Measurements from ENCODE around the gene GLIS1. TPM values are rescaled to one million over a fixed set of nuclear protein-coding genes. Genes with fewer than 3 reads are reported as not detected.

Gene GLIS1
- total and polyA plus RNA-seq, 3 experiments from 2014 or later: 0.18 TPM; not detected in 2

DNA sequence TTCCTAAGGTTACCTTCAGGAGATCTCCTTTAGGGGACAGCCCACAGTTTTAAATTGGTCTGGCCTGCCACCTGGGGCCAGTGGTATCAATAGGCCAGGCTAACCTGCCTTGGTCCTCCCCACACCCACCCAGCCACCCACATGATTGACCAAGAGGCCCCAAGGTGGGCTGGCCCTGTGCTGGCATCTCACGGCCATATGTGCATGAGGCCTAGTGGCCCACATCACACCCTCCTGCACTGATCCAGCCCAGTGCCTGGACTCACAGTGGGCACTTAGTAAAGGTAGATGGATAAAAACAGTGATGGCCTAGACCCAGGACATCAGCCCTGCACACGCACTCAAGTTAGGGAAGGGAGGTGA is 197.7 kb downstream of the GLIS1 start:
- H3K9me3 ChIP-seq (ENCODE audit: low read length): no peaks in the 10 kb centered on the region
- no peak overlapping the region for H3K27ac ChIP-seq (ENCODE audit: low read depth, low read length)
- H3K4me3 ChIP-seq (ENCODE audit: low read length): no peak overlapping the region
- ChIA-PET POLR2A (no interaction called here), CTCF (no interaction called here)
- no peaks in the 10 kb centered on the region for H3K9me3 Mint-ChIP-seq
- H3K4me1 Mint-ChIP-seq: no peaks in the 10 kb centered on the region
- H3K27me3 Mint-ChIP-seq: peaks cover 0 to 2% of the 10 kb centered on the region in 2 donors
- no peaks in the 10 kb centered on the region for H3K36me3 Mint-ChIP-seq
- H3K27me3 ChIP-seq (ENCODE audit: insufficient read depth, low read length, poor library complexity, severe bottlenecking): no peaks in the 10 kb centered on the region
- peak overlapping the region in 1 of 8 donors; percentile 10 for H3K27ac Mint-ChIP-seq
- DNase-seq: peak in 1 of 5 donors; percentile 32
- H3K4me1 ChIP-seq (ENCODE audit: insufficient read depth, low read length): no peaks in the 10 kb centered on the region
- H3K36me3 ChIP-seq (ENCODE audit: insufficient read depth, low read length): no peaks in the 10 kb centered on the region
- H3K4me3 Mint-ChIP-seq: no peak overlapping the region

DNA sequence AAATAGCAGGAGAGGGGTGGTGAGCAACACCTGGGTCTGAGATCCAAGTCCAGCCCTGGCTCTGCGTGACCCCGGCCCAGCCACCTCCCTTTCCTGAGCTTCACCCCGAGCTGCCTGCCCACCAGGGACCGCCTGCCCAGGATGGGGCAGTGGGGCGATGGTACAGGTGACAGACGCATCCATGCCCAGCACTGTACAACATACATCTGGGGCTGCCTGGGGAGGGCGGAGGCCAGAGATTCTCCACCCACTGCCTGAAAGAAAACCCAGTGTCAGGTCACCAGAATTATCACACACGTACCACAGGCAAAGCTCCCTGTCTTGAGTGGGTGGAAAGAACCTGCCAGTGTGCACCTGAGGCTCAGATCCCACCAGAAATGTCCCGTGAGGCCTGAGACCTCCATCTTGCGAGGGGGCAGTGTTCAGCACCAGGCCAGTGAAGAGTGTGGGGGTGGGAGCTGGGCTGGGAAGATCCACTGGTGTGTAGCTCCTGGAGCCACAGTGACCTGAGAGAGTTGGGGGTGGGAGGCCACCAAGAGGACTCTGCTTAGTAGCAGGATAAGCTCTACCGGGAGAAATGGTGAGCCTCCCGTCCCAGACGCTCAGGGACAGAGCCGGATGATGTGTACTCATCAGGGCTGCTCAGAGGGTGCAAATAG is 198.2 kb downstream of the GLIS1 start:
- Histone ChIP-seq H3K27me3 (ENCODE audit: insufficient read depth, low read length, poor library complexity, severe bottlenecking) (no peaks in the 10 kb centered on the region), H3K9me3 (ENCODE audit: low read length) (no peaks in the 10 kb centered on the region), H3K27ac (ENCODE audit: low read depth, low read length) (no peak overlapping the region), H3K4me3 (ENCODE audit: low read length) (no peak overlapping the region), H3K36me3 (ENCODE audit: insufficient read depth, low read length) (no peaks in the 10 kb centered on the region), H3K4me1 (ENCODE audit: insufficient read depth, low read length) (no peaks in the 10 kb centered on the region)
- H3K4me3 Mint-ChIP-seq: no peak overlapping the region
- H3K27me3 Mint-ChIP-seq: peaks cover 0 to 2% of the 10 kb centered on the region in 2 donors
- no peak overlapping the region for H3K27ac Mint-ChIP-seq
- CTCF ChIA-PET: no interaction called here
- no peaks in the 10 kb centered on the region for H3K36me3 Mint-ChIP-seq
- H3K4me1 Mint-ChIP-seq: no peaks in the 10 kb centered on the region
- POLR2A ChIA-PET: no interaction called here
- no peak for DNase-seq
- H3K9me3 Mint-ChIP-seq: no peaks in the 10 kb centered on the region

DNA sequence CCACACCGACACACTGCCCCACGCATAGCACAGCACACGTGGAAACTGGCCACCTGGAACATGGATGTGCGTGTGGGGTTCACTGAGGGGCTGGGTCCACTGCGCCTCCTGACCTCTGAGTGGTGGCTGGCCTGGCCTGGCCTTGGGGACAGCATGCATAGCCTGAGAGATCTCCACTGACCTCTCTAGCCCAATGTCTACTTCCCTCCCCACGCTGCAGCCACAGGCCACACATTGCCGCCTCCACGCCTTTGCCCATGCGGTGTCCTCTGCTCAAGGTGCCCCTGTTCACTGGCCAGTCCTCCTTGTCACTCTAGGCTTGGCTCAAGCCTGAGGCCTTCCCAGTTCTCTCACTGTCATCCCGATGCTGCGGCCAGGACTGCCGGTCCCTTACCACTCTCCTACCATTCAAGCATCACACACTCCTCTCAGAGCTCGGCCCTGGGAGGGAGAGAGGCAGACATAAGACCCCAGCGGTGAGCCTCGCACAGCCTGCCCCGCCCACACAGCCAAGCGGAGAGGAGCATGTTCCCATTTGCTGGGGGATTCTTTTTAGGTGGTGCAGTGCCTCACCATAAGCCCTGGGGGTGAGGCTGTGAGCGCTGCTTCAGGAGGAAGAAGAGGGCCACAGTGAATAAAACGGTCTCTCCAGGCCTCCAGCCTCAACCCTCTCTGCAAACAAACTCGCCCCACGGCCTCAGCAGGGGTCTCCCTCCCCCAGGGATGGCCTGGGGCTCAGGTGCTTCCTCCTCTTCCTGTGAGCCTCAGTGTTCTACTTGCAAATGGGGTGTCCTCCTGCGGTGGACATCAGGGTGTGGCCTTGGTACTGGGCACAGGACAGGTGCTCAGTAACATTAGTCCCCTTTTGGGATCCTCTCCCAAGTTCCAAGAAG is 199.0 kb downstream of the GLIS1 start:
- no peaks in the 10 kb centered on the region for H3K4me1 Mint-ChIP-seq
- H3K27ac Mint-ChIP-seq: peak overlapping the region in 1 of 8 donors; percentile 84
- ChIA-PET POLR2A (no interaction called here), CTCF (no interaction called here)
- no peak for DNase-seq
- H3K27ac ChIP-seq (ENCODE audit: low read depth, low read length): no peak overlapping the region
- H3K36me3 ChIP-seq (ENCODE audit: insufficient read depth, low read length): no peaks in the 10 kb centered on the region
- no peaks in the 10 kb centered on the region for H3K4me1 ChIP-seq (ENCODE audit: insufficient read depth, low read length)
- no peak overlapping the region for H3K4me3 ChIP-seq (ENCODE audit: low read length)
- H3K27me3 Mint-ChIP-seq: peaks cover 0 to 2% of the 10 kb centered on the region in 2 donors
- no peaks in the 10 kb centered on the region for H3K36me3 Mint-ChIP-seq
- no peak overlapping the region for H3K4me3 Mint-ChIP-seq
- no peaks in the 10 kb centered on the region for H3K9me3 ChIP-seq (ENCODE audit: low read length)
- no peaks in the 10 kb centered on the region for H3K27me3 ChIP-seq (ENCODE audit: insufficient read depth, low read length, poor library complexity, severe bottlenecking)
- no peaks in the 10 kb centered on the region for H3K9me3 Mint-ChIP-seq

DNA sequence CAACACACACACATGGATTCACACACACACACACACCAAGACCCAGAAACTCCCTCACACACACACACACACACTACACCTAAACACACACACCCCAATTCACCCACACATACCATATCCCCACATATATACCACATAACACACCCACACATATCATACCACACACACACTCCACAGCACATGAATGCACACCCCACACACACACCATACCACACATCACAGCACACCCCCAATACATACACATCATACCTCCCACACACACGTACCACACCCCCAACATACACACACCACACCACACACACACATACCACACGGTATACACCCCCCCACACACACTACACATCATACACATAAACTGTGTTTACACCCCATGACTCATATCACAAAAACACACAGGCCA is 199.7 kb downstream of the GLIS1 start:
- no peaks in the 10 kb centered on the region for H3K36me3 Mint-ChIP-seq
- no peak for DNase-seq
- H3K27me3 ChIP-seq (ENCODE audit: insufficient read depth, low read length, poor library complexity, severe bottlenecking): no peaks in the 10 kb centered on the region
- POLR2A ChIA-PET: no interaction called here
- H3K9me3 ChIP-seq (ENCODE audit: low read length): no peaks in the 10 kb centered on the region
- H3K4me1 Mint-ChIP-seq: no peaks in the 10 kb centered on the region
- H3K27ac Mint-ChIP-seq: peak overlapping the region in 2 of 8 donors; percentile 0 to 20
- H3K27me3 Mint-ChIP-seq: peaks cover 0 to 2% of the 10 kb centered on the region in 2 donors
- H3K4me1 ChIP-seq (ENCODE audit: insufficient read depth, low read length): no peaks in the 10 kb centered on the region
- no peaks in the 10 kb centered on the region for H3K9me3 Mint-ChIP-seq
- H3K4me3 ChIP-seq (ENCODE audit: low read length): no peak overlapping the region
- CTCF ChIA-PET: no interaction called here
- H3K36me3 ChIP-seq (ENCODE audit: insufficient read depth, low read length): no peaks in the 10 kb centered on the region
- no peak overlapping the region for H3K27ac ChIP-seq (ENCODE audit: low read depth, low read length)
- H3K4me3 Mint-ChIP-seq: no peak overlapping the region

DNA sequence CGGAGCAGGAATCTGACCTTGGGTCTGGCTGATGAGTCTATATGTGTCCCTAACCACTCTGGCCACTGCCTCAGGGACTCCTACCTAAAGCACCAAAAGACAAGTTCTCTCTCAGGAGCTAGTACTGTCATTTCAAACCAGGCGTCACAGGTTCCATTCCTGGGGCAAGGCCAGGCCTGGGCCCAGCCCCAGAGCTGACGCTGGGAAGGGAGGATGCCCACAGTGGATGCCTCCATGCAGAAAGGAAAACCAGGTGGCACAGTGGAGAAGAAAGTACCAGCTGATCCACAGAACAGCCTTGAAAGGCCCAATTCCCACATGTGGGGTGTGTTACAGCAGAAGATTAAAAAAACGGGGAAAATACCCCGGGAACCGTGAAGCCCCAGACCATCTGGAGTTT is 202.4 kb downstream of the GLIS1 start:
- Histone ChIP-seq H3K27ac (ENCODE audit: low read depth, low read length) (no peak overlapping the region), H3K27me3 (ENCODE audit: insufficient read depth, low read length, poor library complexity, severe bottlenecking) (no peaks in the 10 kb centered on the region), H3K4me1 (ENCODE audit: insufficient read depth, low read length) (no peaks in the 10 kb centered on the region), H3K4me3 (ENCODE audit: low read length) (no peak overlapping the region), H3K9me3 (ENCODE audit: low read length) (no peaks in the 10 kb centered on the region), H3K36me3 (ENCODE audit: insufficient read depth, low read length) (no peaks in the 10 kb centered on the region)
- Mint-ChIP-seq H3K4me1 (no peaks in the 10 kb centered on the region), H3K4me3 (no peak overlapping the region), H3K27ac (peak overlapping the region in 1 of 8 donors; percentile 6), H3K36me3 (no peaks in the 10 kb centered on the region), H3K27me3 (peaks cover 0 to 2% of the 10 kb centered on the region in 2 donors), H3K9me3 (no peaks in the 10 kb centered on the region)
- DNase-seq: no peak
- POLR2A ChIA-PET: no interaction called here
- CTCF ChIA-PET: no interaction called here

DNA sequence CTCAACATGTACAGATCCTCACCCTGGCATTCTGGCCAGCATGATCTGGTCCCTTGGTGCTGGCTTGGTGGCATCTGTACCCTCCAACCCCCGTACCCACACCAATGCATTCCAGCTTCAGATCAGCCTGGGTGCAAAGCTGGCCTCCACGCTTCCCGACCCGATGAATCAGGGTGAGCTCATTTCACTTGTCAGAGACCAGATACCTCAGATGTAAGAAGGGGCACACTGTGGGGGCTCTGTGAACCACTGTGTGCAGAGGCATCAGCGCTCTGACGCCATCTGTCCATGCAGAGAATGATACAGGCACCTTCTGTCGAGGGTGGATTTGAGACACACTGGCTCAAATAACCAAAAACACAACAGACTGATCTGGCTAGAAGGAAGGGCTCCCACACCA is 203.1 kb downstream of the GLIS1 start:
- CTCF ChIA-PET: no interaction called here
- POLR2A ChIA-PET: no interaction called here
- H3K27ac Mint-ChIP-seq: no peak overlapping the region

DNA sequence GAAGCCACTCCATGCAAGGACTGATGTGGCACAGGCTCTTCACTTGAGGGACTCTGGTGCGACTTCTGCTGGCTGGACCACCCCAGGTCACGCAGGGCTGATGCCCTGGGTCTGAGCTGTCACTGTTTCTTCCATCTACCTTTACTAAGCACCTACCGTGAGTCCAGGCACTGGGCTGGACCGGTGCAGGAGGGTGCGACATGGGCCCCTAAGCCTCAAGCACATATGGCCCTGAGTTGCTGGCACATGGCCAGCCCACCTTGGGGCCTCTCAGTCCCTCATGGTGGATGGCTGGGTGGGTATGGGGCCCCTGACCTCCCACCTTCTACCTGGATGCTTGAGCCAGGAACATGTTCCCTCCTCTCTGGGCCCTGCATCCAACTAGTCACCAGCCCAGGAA is 203.7 kb downstream of the GLIS1 start:
- Histone ChIP-seq H3K36me3 (ENCODE audit: insufficient read depth, low read length) (no peaks in the 10 kb centered on the region), H3K27ac (ENCODE audit: low read depth, low read length) (no peak overlapping the region), H3K4me1 (ENCODE audit: insufficient read depth, low read length) (no peaks in the 10 kb centered on the region), H3K4me3 (ENCODE audit: low read length) (no peak overlapping the region), H3K9me3 (ENCODE audit: low read length) (no peaks in the 10 kb centered on the region), H3K27me3 (ENCODE audit: insufficient read depth, low read length, poor library complexity, severe bottlenecking) (no peaks in the 10 kb centered on the region)
- ChIA-PET POLR2A (no interaction called here), CTCF (no interaction called here)
- Mint-ChIP-seq H3K27ac (no peak overlapping the region), H3K27me3 (no peaks in the 10 kb centered on the region), H3K4me1 (no peaks in the 10 kb centered on the region), H3K9me3 (no peaks in the 10 kb centered on the region), H3K4me3 (no peak overlapping the region), H3K36me3 (no peaks in the 10 kb centered on the region)
- no peak for DNase-seq

More for the DNA sequence above, 203.1 kb downstream of the GLIS1 start:
- no peak overlapping the region for H3K4me3 ChIP-seq (ENCODE audit: low read length)
- no peaks in the 10 kb centered on the region for H3K27me3 ChIP-seq (ENCODE audit: insufficient read depth, low read length, poor library complexity, severe bottlenecking)
- no peaks in the 10 kb centered on the region for H3K9me3 Mint-ChIP-seq
- no peak overlapping the region for H3K4me3 Mint-ChIP-seq
- no peaks in the 10 kb centered on the region for H3K4me1 ChIP-seq (ENCODE audit: insufficient read depth, low read length)
- H3K36me3 ChIP-seq (ENCODE audit: insufficient read depth, low read length): no peaks in the 10 kb centered on the region
- H3K36me3 Mint-ChIP-seq: no peaks in the 10 kb centered on the region
- no peaks in the 10 kb centered on the region for H3K9me3 ChIP-seq (ENCODE audit: low read length)
- no peaks in the 10 kb centered on the region for H3K27me3 Mint-ChIP-seq
- DNase-seq: no peak
- H3K27ac ChIP-seq (ENCODE audit: low read depth, low read length): no peak overlapping the region
- H3K4me1 Mint-ChIP-seq: no peaks in the 10 kb centered on the region

DNA sequence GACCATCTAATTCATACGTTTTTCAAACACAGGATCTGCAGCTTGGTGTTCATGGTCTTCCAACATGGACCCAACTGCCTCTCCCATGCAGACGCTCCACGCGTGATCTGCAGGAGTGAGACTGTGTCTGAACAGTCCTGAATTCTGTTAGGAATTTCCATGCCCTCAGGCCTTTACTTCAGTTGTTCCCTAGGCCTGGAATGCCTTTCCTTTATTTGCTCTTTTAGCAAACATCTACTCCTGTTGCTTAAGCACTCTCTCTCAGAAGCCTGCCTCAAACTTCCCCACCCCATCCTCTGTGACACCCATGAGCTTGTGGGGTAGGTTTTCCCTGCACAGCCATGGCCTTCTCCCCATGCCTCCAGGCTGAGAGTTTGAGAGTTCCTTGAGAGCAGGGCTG is 206.1 kb downstream of the GLIS1 start:
- Histone ChIP-seq H3K9me3 (ENCODE audit: low read length) (no peaks in the 10 kb centered on the region), H3K4me1 (ENCODE audit: insufficient read depth, low read length) (no peaks in the 10 kb centered on the region), H3K4me3 (ENCODE audit: low read length) (no peak overlapping the region), H3K36me3 (ENCODE audit: insufficient read depth, low read length) (no peaks in the 10 kb centered on the region), H3K27ac (ENCODE audit: low read depth, low read length) (no peak overlapping the region), H3K27me3 (ENCODE audit: insufficient read depth, low read length, poor library complexity, severe bottlenecking) (no peaks in the 10 kb centered on the region)
- CTCF ChIA-PET: no interaction called here
- Mint-ChIP-seq H3K9me3 (no peaks in the 10 kb centered on the region), H3K36me3 (no peaks in the 10 kb centered on the region), H3K27me3 (no peaks in the 10 kb centered on the region), H3K4me3 (no peak overlapping the region), H3K27ac (no peak overlapping the region), H3K4me1 (no peaks in the 10 kb centered on the region)
- POLR2A ChIA-PET: no interaction called here
- DNase-seq: no peak
